Bronchial epithelial cell (primary cell): ENCODE measurements around the gene NSDHL. TPM values are rescaled to one million over a fixed set of nuclear protein-coding genes. Genes with fewer than 3 reads are reported as not detected.
A peak's percentile ranks its signal among the peaks of the same experiment; 100 is the strongest.
"Not testable (repeated sequence)": the region's sequence is repeated elsewhere in the genome, so short reads cannot be mapped to it uniquely, and the experiment has no call there.

Experiments used
- DNase-seq: peaks from one replicate; pipeline ENCODE4 v3.0.0-alpha.2; 2010; ENCODE audit warnings: low read depth
- FAIRE-seq: peaks from 2 replicates; lab custom pipeline; 2011; peaks lifted over from hg19 to GRCh38; lab: Jason Lieb, UNC
- H3K27me3 ChIP-seq: 2 replicates; pipeline ENCODE4 v1.5.1; 2011; ENCODE audit warnings: low read length; ENCODE audit not compliant: control insufficient read depth, insufficient read depth
- H3K36me3 ChIP-seq: 2 replicates; pipeline ENCODE4 v1.5.1; 2011; ENCODE audit warnings: low read length; ENCODE audit not compliant: control insufficient read depth, insufficient read depth
- H3K4me3 ChIP-seq: 2 replicates; pipeline ENCODE4 v1.5.1; 2011; ENCODE audit warnings: mild to moderate bottlenecking, low read depth, low read length, control low read depth
- total RNA-seq: library from RNA; depleted of rRNA; stranded (reverse); fragments of >200 nt; gene quantifications from 2 replicates; pipeline ENCODE4 v1.2.1, GENCODE V29; 2014
- TF ChIP-seq, protein P1 (sequence below): IDR thresholded peaks from 2 replicates; pipeline ENCODE4 v1.5.1; 2011; ENCODE audit warnings: mild to moderate bottlenecking, moderate library complexity, low read length, control low read depth, inconsistent platforms; ENCODE audit not compliant: insufficient read depth, severe bottlenecking

The NSDHL gene
- total RNA-seq, 1 donor from 2014 or later = 18.4 TPM

DNA sequence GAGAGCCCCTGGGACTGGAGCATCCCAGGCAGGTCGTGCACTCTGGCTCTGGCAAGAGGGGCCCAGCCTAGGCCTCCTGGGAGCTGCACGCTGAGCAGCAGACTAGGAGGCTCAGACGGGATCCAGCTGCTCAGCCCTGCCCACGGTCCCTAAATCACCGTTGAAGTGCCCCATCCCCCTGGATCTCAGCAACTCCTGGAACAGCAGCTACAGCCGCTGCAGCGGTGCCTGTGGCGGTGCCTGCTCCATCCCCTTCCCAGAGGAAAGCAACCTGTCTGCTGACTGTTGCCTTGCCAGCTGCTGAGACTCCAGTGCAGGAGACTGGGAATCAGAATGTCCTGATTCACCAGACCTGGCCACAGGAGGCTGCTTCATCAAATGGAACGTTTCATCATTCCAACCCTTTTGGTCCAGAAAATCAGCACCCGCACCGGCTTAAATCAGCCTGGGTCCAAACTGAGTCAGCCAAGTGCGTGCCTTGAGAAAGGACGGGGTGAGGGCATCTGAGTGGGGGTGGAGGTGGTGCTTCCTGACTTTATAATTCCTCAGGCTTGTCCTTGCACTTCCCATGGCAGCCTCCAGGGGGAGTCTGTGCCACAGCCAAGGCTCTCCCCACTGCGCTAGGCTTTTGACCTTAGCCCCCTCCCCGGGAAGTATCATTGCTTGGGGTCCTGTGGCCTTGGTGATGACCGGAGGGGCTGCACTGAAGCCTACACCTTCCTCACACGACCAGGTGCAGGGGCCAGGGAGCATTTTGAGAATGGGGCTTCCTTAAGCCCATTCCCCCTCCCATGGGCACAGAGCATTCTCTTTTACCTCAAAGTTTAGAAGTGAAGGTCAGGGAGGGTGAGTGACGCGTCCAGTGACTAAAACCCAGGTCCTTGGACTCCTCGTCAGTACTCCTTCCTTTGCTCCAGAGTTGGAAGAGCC lies 73.6 kb downstream of the NSDHL start:
- no peaks in the 10 kb centered on the region for H3K27me3 ChIP-seq
- TF ChIP-seq, protein P1, sequence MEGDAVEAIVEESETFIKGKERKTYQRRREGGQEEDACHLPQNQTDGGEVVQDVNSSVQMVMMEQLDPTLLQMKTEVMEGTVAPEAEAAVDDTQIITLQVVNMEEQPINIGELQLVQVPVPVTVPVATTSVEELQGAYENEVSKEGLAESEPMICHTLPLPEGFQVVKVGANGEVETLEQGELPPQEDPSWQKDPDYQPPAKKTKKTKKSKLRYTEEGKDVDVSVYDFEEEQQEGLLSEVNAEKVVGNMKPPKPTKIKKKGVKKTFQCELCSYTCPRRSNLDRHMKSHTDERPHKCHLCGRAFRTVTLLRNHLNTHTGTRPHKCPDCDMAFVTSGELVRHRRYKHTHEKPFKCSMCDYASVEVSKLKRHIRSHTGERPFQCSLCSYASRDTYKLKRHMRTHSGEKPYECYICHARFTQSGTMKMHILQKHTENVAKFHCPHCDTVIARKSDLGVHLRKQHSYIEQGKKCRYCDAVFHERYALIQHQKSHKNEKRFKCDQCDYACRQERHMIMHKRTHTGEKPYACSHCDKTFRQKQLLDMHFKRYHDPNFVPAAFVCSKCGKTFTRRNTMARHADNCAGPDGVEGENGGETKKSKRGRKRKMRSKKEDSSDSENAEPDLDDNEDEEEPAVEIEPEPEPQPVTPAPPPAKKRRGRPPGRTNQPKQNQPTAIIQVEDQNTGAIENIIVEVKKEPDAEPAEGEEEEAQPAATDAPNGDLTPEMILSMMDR = peak; percentile 72
- FAIRE-seq (no peak), DNase-seq (peak; percentile 65)
- H3K4me3 ChIP-seq = no peak overlapping the region
- H3K36me3 ChIP-seq = peaks cover 23% of the 10 kb centered on the region

DNA sequence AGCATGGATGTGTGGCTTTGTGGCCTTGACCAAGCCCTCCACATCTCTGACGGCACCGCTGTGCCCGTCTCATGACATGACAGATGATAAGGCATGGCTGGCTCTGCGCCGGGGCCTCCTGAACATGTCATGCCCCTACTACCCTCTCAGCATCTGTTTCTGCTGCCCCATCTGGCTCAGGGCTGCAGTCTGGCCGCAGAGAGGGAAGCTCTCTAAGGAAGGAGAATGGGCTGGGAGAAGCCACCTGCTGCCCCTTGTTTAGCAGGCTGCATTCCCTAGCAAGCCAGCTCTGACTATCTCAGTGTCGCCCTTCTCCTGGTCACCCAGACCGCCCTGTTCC lies 74.2 kb downstream of the NSDHL start:
- FAIRE-seq = no peak

DNA sequence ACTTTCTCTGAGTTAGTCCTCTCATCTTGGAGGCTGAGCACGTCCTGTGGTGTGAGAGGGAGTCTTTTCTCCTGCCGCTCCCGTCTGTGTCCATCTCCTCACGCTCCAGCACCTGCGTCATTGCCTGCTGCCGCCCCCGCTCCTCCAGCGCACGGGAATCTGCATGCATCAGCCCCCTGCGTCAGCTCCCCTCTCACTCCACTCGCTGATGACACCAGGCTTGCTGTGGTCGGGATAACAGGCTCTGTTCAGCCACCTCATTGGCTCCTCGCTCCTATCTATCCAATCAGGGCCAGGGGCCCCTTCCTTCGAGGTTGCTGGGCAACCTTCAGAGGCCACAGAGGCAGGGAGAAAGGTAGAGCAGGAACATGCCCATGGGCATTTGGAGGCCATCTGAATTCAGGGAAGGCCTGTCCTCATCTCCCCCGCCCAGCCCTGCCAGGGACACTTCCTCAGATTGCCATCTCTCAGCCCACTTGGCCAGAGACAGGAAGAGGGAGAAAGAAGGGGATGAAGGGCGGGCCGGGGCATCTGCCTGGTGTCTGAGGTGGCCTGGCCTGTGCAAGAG lies 76.3 kb downstream of the NSDHL start:
- no peaks in the 10 kb centered on the region for H3K27me3 ChIP-seq
- no peak overlapping the region for H3K4me3 ChIP-seq
- H3K36me3 ChIP-seq = peaks cover 16% of the 10 kb centered on the region
- TF ChIP-seq, protein P1 = no peak
- FAIRE-seq = no peak
- DNase-seq = no peak

More for the DNA sequence above, 74.2 kb downstream of the NSDHL start:
- Histone ChIP-seq H3K27me3 (no peaks in the 10 kb centered on the region), H3K4me3 (no peak overlapping the region), H3K36me3 (peaks cover 20% of the 10 kb centered on the region)
- TF ChIP-seq, protein P1 = no peak
- no peak for DNase-seq

DNA sequence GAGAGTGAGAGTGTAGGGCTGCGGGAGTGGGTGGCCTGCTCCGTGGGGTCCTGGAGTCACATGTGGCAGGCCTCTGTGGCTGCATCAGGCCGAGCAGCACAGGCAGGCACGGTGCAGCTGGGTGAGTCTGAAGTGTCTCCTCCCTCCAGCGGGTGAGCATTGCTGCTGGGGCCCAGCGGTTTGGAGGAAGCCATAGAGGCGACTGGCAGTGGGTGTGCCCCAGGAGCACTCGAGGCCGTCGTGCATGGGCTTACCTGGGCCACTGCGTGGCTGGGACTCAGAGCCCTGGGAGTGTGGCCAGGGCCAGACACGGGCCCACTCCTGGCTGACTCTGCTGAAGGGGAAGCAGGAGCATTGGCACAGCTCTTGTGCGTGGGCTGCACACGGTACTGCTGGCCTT lies 77.6 kb downstream of the NSDHL start:
- no peak for FAIRE-seq
- DNase-seq = no peak
- Histone ChIP-seq H3K4me3 (no peak overlapping the region), H3K36me3 (peaks cover 17% of the 10 kb centered on the region), H3K27me3 (no peaks in the 10 kb centered on the region)
- TF ChIP-seq, protein P1 = no peak

DNA sequence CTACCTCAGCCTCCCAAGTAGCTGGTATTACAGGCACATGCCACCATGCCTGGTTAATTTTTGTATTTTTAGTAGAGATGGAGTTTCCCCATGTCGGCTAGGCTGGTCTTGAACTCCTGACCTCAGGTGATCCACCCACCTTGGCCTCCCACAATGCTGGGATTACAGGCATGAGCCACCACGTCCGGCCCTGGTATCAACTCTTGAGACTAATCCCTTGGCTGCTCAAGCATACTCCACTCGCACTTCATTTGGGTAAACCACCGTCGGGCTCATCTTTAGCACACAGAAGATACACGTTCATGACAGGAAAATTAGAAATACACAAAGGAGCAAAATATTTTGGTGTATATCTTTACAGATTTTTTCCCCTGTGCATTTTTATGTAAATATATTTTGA lies 79.2 kb downstream of the NSDHL start:
- DNase-seq, H3K27me3 ChIP-seq, H3K4me3 ChIP-seq, FAIRE-seq: not testable (repeated sequence)
- H3K36me3 ChIP-seq = peaks cover 16% of the 10 kb centered on the region

DNA sequence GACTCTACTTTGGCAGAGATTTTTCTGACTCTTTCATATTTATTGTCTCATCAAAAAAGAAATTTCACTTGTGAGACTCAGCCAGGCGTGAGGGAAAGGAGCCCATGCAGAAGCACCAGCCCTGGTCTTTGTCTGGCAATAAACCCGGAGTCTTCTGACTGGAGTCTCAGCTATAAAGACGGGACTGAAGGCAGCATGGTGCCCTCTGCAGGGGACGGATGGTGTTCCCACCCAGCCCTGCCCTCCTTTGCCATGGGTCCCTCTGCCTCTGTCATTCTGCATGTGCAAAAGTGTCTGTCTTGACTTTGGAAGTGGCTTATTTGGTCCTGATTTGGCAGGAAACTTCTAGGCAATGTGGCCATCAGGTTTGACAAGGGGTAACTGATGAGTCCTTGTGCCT lies 81.2 kb downstream of the NSDHL start:
- Histone ChIP-seq H3K27me3 (no peaks in the 10 kb centered on the region), H3K4me3 (no peak overlapping the region), H3K36me3 (peaks cover 17% of the 10 kb centered on the region)
- FAIRE-seq = no peak
- DNase-seq = no peak
- TF ChIP-seq, protein P1 = peak; percentile 8
